SW 1271 (cell line): Measurements from ENCODE around the gene NFIA.

ENCODE experiments used
- DNase-seq, 2 experiments: peaks; one replicate each; lab custom pipeline; 2025; lab: John Stamatoyannopoulos, UW

The NFIA gene

GRCh38 chr1:61395146-61395800 lies 312.9 kb downstream of the NFIA start:
- DNase-seq, result no peak

DNA sequence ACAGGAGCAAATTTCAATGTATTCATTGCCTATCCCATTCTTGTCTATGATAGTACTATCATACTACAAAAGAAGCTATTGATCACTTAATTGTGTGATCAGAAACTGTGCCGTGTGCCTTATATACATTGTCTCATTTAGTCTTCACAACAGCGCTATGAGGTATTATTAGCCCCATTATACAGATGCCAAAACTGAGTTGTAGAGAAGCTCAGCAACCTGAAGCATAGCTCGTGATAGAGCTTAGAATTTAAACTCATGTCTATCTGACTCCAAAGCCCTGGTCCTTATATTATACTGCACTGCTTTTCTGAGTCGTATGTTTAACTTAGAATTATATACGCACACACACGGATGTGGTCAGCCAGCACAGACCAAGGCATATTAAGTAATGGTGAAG lies 315.1 kb downstream of the NFIA start:
- DNase-seq, result no peak

GRCh38 chr1:61397935-61398334 lies 315.6 kb downstream of the NFIA start:
- DNase-seq, result no peak

DNA sequence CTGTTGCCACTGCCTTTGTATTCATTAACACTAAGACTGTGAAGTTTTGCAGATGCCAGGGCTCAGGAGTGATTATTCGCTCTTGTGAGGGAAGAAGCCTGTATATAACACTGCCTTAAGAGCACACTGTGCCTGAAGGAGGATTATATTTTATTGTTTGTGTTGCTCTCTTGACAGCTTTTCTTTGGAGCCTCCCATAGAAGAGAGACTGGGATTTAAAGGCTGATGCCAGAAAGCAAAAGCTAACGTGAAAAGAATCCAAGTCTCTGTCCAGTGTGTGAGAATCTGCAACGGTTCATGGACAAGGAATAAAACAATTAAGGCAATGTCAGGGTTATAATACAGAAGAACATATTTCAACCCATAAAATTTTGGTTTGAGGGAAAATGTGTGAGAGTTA lies 316.8 kb downstream of the NFIA start:
- DNase-seq, result no peak

- DNase-seq, result no peak
These were observed 317.9 kb downstream of the NFIA start for GRCh38 chr1:61400131-61400770.

- no peak for DNase-seq
These were observed 318.6 kb downstream of the NFIA start for GRCh38 chr1:61400997-61401396.

- DNase-seq, result no peak
These were observed 321.6 kb downstream of the NFIA start for GRCh38 chr1:61403679-61404596.

GRCh38 chr1:61404597-61405376 lies 322.4 kb downstream of the NFIA start:
- DNase-seq, result no peak

DNA sequence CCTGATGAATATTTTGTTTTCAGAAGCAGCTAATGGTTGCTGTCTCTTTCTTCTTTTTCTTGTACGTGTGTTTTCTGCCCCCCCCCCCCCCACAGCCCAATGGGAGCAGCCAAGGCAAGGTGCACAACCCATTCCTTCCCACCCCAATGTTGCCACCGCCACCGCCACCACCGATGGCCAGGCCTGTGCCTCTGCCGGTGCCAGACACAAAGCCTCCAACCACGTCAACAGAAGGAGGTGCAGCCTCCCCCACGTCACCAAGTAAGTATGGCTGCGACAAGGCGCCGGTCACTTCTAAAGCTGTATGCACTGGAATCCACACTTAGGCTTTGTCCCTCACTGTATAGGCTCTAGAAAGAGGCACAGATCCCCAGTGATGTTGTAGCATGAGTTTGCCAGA lies 324.1 kb downstream of the NFIA start:
- DNase-seq, result no peak

DNA sequence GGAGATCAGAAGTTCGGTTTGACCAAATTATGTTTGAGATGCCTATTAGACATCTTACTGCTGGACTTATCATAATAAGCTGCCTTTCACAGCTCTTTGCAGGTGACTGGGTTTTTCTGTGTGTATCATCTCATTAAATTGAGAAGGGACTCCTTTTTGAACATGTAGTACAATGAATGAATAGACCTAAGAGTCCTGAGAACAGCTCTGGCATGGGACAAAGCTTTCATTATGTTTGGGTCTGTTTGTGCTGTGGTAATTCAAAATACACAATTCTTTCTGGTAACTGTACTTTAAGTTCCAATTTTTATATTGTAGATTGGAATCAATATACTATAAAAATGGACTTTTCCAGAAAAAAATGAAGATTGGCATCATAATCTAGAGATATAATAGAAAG lies 330.2 kb downstream of the NFIA start:
- no peak for DNase-seq

DNA sequence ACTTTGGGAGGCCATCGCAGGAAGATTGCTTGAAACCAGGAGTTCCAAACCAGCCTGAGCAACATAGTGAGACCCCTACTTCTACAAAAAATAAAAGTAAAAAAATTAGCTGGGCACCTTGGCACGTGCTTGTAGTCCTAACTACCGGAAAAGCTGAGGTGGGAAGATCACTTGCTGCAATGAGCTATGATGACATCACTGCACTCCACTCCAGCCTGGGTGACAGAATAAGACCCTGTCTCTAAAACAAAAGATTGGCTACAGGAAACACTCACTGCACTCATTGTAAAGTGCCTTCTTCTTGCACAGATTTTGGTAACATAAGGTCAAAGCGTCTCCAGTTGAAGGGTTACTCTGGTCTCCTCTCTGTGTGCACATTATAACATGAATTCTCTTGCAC lies 336.8 kb downstream of the NFIA start:
- no peak for DNase-seq

DNA sequence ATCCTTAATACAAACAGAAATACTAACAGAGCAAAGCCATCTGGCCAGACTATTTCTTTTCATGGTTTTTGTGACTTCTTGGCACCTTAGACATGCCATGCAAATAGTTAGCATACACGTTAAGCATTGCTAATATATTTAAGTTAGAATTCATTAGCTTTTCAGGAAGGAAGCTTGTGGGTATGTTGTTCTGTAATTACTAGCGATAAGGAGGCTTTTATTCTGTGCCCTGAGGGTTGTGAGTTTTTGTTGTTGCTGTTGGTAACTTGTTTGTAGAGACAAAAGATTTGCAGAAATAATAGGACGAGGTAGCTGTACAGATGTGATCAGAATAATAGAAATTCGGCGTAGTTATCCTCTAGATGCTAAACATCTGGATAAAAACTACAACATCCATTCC lies 337.3 kb downstream of the NFIA start:
- no peak for DNase-seq

DNA sequence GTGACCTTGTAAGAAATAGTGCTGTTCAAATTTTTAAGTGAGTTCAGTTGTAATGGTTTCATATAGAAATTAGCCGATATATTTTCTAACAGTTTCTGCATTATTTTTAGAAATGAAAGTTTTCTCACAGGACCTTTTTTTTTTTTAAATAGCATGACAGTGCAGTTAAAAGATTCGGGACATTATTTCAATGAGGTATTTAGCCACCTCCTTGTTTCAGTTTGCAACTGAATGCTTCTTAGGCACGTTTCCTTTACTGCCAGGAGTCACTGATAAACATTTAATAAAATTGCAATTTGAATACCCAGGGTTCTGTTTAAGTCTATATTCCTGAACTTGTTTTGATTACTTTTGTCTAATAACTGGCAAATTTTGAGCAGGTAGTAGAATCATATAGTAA lies 337.9 kb downstream of the NFIA start:
- DNase-seq, result no peak

- DNase-seq, result no peak
These were observed 338.8 kb downstream of the NFIA start for GRCh38 chr1:61420909-61421835.

GRCh38 chr1:61423643-61424042 lies 341.3 kb downstream of the NFIA start:
- no peak for DNase-seq

GRCh38 chr1:61424382-61424781 lies 342.0 kb downstream of the NFIA start:
- DNase-seq, result no peak

DNA sequence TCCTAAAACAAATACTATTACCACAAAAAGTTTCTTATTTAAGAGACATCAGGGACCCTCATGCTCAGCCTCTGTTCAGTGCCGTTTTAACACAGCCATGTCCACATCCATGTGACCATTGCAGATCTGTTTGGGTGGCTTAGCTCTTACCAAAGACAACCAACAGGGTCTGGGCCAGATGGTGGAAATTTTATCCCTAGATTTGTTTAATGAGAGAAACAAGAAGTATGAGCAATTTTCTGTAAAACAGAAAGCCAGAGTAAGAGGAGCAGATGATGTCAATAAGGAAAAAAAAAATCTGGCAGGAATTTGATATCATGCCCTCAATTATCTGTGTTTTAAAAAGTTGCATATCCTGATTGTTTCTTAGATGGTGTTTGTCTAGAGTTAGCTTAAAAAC lies 342.7 kb downstream of the NFIA start:
- no peak for DNase-seq

GRCh38 chr1:61426254-61426653 lies 343.9 kb downstream of the NFIA start:
- DNase-seq, result no peak

DNA sequence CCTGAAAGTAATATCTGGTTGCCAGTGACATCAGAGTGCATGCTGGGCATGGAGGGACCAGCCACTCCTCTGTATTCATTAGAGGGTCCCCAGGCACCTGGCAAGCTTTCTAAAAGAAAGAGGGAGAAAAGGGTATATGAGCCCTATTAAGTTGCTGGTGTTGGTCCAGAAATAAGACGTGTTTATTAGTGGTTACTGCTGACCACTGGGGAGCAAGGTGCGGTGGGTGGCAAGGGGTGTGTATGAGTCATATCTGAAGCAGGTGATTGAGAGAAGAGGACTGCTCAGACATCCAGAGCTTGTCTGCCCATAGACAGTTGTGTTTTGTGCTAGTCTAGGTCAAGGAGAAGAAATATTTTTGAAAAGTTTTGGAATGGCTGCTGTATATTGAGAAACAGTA lies 344.5 kb downstream of the NFIA start:
- no peak for DNase-seq

DNA sequence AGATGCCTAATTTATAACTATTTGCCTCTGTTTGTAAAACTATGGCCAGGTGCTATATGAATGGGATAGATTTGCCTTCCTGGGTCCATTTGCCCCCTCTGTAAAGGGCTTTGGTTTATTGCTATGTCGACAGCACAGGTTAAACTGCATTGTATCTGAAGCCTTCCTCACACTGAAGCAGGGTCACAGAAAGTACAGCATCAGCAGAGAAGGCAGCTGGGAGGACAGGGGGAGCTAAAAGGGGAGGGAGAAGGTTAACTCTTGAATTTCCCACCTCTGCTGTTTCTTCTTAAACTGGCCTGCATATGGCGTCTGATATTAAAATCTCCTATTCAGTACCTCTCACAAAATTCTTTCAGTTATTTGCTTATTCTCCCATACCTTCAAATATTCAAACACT lies 345.1 kb downstream of the NFIA start:
- no peak for DNase-seq

DNA sequence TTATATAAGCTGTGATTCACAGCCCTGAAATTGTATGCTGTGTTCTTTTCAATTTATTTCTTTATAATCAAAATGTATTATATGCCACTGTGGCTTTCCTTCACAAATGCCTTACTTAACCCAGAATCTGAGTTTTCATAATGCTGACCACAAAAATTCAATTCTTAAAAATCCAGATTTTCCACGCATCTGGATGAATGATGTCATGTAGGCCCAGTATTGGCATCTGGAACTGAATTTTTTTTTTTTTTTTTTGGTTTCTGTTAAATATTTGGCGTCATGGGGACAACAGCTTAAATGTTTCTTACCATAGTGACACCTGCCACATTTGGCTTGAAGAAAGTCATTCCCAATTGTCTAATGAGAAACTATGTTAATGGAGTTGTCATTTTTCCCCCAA lies 345.8 kb downstream of the NFIA start:
- no peak for DNase-seq
